HG02943 (cell line): Measurements from ENCODE around the gene SLC15A5.
A peak's percentile ranks its signal among the peaks of the same experiment; 100 is the strongest.

ENCODE experiments used
- ATAC-seq: cut with Tn5 transposase; IDR thresholded peaks from one replicate; pipeline ENCODE4 v1.9.1; 2021; ENCODE audit warnings: mild to moderate bottlenecking, low read depth, moderate library complexity; ENCODE audit not compliant: unreplicated experiment

SLC15A5 gene

DNA sequence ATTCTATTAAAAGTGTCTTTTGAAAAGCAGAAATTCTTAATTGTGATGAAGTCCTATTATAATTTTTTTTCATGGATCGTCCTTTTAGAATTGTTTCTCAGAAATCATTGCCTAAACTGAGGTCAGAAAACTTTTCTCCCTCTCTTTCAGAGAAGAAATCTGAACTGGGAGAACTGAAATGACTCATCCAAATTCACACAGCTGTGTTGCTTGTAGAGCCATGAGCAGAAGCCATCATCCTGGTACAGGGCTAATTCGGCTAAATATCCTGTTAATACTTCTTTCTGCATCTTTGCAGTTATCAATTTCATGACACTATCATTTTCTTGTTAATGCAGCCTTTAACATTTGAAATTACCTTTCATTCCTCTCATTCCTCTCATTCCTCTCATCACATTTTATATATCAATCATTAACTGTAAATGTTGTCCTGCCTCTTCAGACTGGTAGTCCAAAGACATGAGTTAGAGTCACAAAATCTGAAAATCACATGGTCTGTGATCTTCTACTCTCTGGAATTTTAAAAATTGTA lies 15.5 kb downstream of the SLC15A5 start:
- ATAC-seq, result no peak

- ATAC-seq, result no peak
These were observed 17.3 kb downstream of the SLC15A5 start for GRCh38 chr12:16260206-16260605.

- no peak for ATAC-seq
These were observed 18.5 kb downstream of the SLC15A5 start for GRCh38 chr12:16258963-16259362.

DNA sequence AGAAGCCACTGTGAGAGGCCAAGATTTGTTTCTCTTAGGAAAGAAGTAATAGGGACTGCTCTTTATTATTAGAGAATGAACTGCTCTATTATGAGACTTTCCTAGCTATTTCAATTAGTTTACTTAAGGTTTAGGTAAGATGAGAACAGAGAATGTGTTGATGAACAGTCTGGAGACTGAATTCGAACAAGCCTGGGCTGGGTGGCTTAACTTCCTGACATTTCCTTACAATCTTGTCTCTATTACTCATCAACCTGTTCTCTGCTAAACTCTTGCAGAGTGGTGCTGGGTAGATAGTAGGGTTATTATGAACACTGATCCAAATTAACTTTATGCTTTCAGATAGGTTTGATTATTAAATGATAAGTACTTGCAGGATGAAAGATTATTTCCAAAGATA lies 31.2 kb downstream of the SLC15A5 start:
- no peak for ATAC-seq

DNA sequence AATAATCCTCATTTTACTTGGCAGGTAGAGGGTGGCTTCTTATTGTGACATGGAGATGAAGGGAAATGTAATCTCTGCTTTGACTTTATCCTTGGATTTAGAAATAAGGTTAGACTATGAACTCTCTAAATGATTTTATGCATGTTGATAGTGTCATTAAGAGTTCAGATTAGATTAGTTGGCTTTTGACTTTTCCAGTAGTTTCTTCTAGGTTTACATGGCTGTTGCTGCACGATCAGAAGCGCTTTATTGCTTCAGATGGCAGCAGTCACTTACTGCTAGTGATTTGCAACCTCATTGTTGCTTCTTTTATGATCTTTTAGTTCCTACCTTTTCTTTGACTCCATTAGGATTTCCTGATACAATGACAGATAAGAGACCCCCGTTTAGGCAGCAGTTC lies 32.3 kb downstream of the SLC15A5 start:
- ATAC-seq, result no peak

DNA sequence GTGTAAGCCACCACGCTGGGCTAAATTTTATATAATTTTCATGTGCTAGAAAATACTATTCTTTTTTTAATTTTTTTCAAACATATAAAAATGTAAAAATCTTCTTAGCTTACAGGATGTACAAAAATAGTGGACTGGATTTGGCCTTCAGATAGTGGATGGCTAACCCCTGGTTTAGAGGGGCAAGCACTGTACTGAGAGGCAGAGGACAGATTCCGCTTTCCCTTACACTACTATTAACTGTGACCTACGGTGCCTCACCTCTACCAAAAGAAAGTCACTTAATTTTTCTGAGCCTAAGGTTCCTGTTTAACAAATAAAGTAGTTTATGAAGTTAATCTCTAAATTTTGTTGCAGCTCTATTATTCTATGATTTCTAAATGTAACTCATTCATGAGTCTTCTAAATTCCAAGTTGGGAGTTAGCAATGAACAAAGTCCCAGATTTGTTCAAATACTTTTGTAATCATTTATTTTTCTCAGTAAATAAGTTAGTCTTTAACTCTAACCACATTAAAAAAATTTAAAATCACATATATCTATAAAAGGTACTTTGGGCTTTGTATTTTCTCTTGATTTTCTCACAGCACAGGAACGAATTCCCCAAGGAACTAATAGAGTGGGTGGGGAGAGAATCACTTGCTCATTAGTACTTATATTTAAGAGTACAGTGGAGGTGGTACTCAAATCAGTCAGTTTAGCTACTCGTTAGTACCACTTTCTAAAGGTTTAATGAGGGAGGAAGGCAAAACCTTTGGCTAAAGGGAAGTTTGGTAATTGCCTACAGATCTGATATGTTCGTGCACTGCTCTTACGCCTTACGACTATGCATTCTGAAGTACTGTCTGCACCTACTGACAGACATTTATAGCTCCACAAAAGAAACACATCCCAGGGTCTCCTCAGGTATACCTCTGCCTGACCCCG lies 33.7 kb downstream of the SLC15A5 start:
- ATAC-seq, result no peak

- ATAC-seq, result no peak
These were observed 36.1 kb downstream of the SLC15A5 start for GRCh38 chr12:16241346-16241745.

DNA sequence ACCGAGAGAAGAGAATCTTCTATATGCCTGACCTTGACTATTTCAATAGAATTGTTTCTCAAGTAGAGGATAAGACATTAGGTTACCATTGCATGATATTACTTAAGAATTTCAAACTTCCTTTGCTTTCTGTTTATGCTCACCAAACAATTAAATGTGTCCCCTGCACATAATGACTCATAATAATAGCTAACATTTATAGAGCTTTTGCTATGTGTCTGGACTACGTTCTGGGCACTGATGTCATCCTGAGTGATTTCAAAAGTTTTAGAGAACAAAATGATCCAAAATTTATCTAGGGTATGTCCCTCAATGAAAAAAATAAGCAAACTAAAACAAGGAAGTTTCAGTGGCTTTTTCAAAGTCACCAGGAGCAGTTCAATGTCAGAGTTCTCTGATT lies 38.8 kb downstream of the SLC15A5 start:
- ATAC-seq, result no peak

GRCh38 chr12:16229676-16230075 lies 47.8 kb downstream of the SLC15A5 start:
- no peak for ATAC-seq

DNA sequence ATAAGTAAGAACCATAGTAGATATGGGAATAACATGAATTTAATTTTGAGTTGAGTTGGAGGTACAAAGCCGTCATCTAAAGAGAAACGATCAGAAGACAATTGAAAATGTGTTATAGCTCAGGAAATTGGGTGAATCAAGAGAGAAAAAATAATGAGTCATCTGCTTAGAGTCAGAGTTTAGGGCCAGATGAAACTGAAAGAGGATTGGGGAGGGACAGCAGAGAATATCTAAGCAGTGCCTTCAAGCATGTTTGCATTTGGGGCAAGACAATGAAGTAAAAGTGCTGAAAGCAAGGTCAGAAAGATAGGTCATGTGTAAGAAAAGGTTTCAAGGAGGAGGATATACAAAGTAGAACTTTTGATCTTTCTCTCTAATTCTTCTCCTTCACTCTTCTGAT lies 49.4 kb downstream of the SLC15A5 start:
- ATAC-seq, result no peak

GRCh38 chr12:16225692-16226091 lies 51.8 kb downstream of the SLC15A5 start:
- no peak for ATAC-seq

DNA sequence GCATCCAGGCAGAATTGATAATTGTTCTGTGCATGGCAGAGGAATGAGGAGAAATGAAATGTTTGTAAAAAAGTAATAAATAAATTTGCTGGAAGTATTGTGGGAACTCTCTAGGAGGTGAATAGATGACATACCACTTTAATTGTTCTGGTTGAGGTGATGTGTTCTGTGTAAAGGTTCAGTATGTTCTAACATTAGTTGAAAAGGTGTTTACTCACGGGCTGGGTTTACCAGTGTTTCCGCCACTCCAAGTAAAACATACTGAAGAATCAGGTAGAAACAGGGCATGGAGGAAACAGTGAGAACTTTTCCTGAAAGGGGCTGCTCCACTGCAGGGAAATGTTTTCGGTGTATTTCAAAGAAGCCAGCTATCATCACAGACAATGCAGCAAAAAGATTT lies 53.3 kb downstream of the SLC15A5 start:
- ATAC-seq, result no peak

DNA sequence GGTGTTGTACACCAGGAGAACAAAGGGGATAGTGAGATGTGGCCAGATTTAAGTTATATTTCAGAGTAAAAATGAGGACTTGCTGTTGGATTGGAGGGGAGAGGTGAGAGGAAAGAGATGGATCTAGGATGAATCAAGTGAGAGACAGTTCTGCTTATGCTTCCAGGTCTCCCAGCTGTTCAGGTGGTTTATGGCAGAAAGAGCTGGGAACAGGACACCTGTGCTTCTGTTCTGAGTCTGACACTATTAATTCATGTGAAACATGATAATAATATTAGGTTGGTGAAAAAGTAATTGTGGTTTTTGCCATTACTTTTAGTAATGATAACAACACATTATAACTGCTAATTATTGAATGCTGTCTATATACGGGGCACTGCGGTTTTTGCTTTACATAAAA lies 55.7 kb downstream of the SLC15A5 start:
- ATAC-seq, result no peak

GRCh38 chr12:16220120-16220519 lies 57.4 kb downstream of the SLC15A5 start:
- ATAC-seq, result no peak

DNA sequence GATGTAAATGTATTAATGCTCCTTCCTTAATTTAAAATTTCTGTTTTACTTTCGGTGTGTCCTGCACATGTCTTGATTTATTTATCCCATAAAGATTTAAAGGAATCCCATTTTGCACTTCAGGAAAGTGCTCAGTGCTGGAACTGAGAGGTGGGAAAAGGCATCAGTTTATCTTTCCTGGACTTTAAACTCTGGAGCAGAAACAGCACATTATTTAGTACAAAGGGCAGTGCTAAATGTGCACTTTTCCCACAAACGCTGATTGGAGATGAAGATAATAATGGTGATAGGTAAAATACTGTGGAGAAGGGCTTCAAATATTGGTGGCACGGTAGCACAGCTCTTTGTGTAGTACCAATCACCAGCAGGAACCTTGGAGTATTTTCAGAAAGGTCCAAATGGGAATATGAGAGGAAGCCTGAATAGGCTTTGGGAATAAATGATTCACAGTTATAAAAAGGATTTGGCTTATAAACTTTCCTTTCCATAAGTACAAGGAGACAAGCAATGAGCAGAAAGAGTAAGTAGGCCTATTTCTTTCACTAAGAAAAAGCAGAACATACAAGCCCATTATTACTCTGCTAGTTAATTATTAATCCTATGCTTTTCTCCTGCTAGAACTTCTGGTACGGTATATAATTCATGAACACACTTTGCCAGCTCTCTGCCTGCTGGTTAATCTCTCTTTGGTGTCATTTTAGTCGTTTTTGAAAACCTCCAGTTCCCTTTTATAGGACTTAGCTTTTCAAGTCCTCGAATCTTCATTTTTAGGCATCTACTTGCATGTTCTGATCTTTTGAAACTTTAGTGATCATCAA lies 58.3 kb downstream of the SLC15A5 start:
- ATAC-seq, result no peak

DNA sequence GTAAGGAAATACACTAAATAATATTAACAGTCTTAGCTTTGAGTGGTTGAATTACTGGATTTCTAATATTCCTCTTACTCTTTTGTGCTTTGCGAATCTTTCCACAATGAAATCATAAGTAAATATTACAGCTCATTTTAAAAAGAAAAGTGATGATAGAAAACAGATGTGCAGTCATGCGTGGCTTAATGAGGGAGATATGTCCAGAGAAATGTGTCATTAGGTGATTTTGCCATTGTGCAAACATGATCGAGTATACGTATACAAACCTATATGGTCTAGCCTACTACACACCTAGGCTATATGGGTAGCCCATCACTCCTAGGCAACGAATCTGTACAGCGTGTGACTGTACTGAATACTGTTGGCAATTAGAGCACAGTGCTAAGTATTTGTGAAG lies 59.3 kb downstream of the SLC15A5 start:
- no peak for ATAC-seq

GRCh38 chr12:16211731-16212130 lies 65.8 kb downstream of the SLC15A5 start:
- no peak for ATAC-seq

DNA sequence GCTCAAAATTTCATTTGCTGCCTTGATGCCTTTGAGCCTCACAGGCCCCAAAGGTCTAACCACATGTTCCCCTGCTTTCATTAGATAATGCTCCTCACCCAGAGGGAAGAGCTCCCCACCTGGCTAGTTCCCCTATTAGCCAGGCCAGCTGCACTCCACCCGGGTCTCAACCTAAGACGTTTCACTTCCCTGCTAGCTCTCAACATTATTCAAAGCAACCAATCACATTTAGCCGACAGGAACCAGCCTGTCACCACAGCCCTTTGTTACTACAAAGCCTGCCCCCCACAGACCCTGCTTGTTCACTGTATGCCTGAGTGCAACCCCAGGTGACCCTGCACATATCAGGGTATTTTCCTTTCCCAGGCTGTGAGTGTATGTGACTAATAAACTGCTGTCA lies 78.6 kb downstream of the SLC15A5 start:
- ATAC-seq, result peak; percentile 93

DNA sequence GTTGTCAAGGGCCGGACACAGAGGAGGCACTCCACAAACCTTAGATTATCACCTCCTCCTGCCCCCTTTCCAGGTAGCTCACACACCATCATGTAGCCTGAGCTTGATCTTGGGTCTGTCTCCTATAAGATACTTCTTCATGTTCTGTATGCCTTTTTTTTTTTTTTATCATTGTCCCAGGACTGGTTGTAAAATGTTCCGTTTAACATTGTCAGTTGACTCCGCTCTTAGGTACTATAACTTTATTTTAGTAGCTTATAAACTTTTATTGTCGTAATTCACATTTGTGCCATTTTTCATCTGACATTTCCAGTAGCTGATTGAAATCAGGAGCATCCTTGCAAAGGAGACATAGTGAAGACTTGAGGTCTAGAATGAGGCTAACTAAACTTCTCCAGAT lies 79.9 kb downstream of the SLC15A5 start:
- ATAC-seq, result no peak

DNA sequence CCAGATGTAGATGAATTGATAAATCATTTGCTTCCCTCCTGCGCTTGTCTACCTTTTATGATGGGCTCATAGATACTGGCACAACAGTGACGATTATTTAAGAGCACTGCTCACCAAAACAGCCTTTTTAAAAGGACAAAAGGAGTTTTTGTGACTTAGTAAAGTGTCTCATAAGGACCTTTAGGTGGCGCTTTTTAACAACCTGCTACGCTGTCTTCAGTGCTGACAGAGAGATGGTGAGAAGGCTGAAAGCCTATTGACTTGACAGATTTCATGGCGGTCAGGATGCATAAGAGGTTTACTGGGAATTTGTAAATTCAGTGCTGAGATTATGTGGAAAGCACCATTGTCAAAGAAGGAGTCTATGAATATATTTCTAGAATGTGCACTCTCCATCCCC lies 87.6 kb downstream of the SLC15A5 start:
- no peak for ATAC-seq

- ATAC-seq, result no peak
These were observed 89.8 kb downstream of the SLC15A5 start for GRCh38 chr12:16187660-16188059.
